Tibial nerve (tissue), 4 donors: ENCODE measurements around the gene JAM2. TPM values are rescaled to one million over a fixed set of nuclear protein-coding genes. Genes with fewer than 3 reads are reported as not detected.

Experiments
- DNase-seq, 2 donors: peaks; one replicate each; pipeline ENCODE4 v3.0.0-alpha.2; 2019; ENCODE audit warnings: low spot score in 2 of 2
- H3K27ac ChIP-seq, 4 donors: fragments of 200-600 bp; sonication (generic) in 3 of 4; one replicate each; pipeline ENCODE4 v1.5.1; 2017 to 2019; ENCODE audit warnings: mild to moderate bottlenecking in 1 of 4
- H3K27me3 ChIP-seq, 2 donors: fragments of 200-600 bp; sonication (generic) in 1 of 2; one replicate each; pipeline versions ENCODE4 v1.5.1 to v1.6.0; 2017 to 2019
- H3K36me3 ChIP-seq, 3 donors: fragments of 200-600 bp; sonication (generic); one replicate each; pipeline ENCODE4 v1.5.1; 2018 to 2019
- H3K4me1 ChIP-seq, 4 donors: fragments of 200-600 bp; sonication (generic) in 3 of 4; one replicate each; pipeline ENCODE4 v1.5.1; 2017 to 2019
- H3K4me3 ChIP-seq, 4 donors: fragments of 200-600 bp; sonication (generic) in 3 of 4; one replicate each; pipeline ENCODE4 v1.5.1; 2017 to 2019; ENCODE audit warnings: mild to moderate bottlenecking in 1 of 4, moderate library complexity in 1 of 4
- H3K9me3 ChIP-seq, 4 donors: fragments of 200-600 bp; sonication (generic) in 3 of 4; one replicate each; pipeline ENCODE4 v1.5.1; 2017 to 2019
- EP300 ChIP-seq, 2 donors: sonication (generic); formaldehyde crosslinking; IDR thresholded peaks; one replicate each; pipeline ENCODE4 v1.6.1; 2017; ENCODE audit warnings: antibody characterized with exemption in 2 of 2, mild to moderate bottlenecking in 1 of 2
- POLR2A ChIP-seq, 2 donors: fragments of 450-650 bp; IDR thresholded peaks; one replicate each; pipeline ENCODE4 v1.6.1; 2017; ENCODE audit warnings: antibody characterized with exemption in 2 of 2, mild to moderate bottlenecking in 2 of 2, moderate library complexity in 2 of 2
- WGBS, 2 donors: methylation state at CpG; one replicate each; pipeline ENCODE4 v1.1.5; 2018; 5-methylcytosine and 5-hydroxymethylcytosine counted together
- total RNA-seq, 4 donors: library from RNA; depleted of rRNA; stranded (reverse); fragments of >200 nt; gene quantifications; one replicate each; pipeline ENCODE4 v1.1.0, GENCODE V29; 2016
- TF ChIP-seq, protein P1 (sequence below), 5 experiments: fragments of 200-600 bp in 3 of 5; fragments of 450-650 bp in 2 of 5; sonication (generic) in 3 of 5; IDR thresholded peaks; one replicate each; pipeline ENCODE4 v1.5.1; 2016 to 2019; ENCODE audit warnings: antibody characterized with exemption in 5 of 5, mild to moderate bottlenecking in 3 of 5, moderate library complexity in 2 of 5

Gene JAM2
- total RNA-seq, 4 donors from 2014 or later, result 20.4 to 43.5 (median 35.2) TPM

- peak overlapping the region; percentile 68 to 89 (median 75) for H3K4me3 ChIP-seq
- peak overlapping the region; percentile 82 to 95 (median 83) for H3K27ac ChIP-seq
- no peaks in the 10 kb centered on the region for H3K9me3 ChIP-seq
- TF ChIP-seq POLR2A (IDR thresholded peaks at IDR 0.05) (peak in 1 of 2 donors; percentile 22), EP300 (IDR thresholded peaks at IDR 0.05) (no peak)
- TF ChIP-seq, protein P1, sequence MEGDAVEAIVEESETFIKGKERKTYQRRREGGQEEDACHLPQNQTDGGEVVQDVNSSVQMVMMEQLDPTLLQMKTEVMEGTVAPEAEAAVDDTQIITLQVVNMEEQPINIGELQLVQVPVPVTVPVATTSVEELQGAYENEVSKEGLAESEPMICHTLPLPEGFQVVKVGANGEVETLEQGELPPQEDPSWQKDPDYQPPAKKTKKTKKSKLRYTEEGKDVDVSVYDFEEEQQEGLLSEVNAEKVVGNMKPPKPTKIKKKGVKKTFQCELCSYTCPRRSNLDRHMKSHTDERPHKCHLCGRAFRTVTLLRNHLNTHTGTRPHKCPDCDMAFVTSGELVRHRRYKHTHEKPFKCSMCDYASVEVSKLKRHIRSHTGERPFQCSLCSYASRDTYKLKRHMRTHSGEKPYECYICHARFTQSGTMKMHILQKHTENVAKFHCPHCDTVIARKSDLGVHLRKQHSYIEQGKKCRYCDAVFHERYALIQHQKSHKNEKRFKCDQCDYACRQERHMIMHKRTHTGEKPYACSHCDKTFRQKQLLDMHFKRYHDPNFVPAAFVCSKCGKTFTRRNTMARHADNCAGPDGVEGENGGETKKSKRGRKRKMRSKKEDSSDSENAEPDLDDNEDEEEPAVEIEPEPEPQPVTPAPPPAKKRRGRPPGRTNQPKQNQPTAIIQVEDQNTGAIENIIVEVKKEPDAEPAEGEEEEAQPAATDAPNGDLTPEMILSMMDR (IDR thresholded peaks at IDR 0.05), result peak in 4 of 5 experiments; percentile 22 to 57 (median 32)
- WGBS, 2 donors, result 1% methylated on average over 17 to 21 of the region's 40 CpGs
- peaks cover 0 to 3% of the 10 kb centered on the region in 2 donors for H3K27me3 ChIP-seq
- no peaks in the 10 kb centered on the region for H3K36me3 ChIP-seq
- DNase-seq, result peak; percentile 22 to 39
- peaks cover 0 to 21% (median 0%) of the 10 kb centered on the region in 4 donors for H3K4me1 ChIP-seq
These were observed 618 bp downstream of the JAM2 start for GRCh38 chr21:25639551-25640201.

DNA sequence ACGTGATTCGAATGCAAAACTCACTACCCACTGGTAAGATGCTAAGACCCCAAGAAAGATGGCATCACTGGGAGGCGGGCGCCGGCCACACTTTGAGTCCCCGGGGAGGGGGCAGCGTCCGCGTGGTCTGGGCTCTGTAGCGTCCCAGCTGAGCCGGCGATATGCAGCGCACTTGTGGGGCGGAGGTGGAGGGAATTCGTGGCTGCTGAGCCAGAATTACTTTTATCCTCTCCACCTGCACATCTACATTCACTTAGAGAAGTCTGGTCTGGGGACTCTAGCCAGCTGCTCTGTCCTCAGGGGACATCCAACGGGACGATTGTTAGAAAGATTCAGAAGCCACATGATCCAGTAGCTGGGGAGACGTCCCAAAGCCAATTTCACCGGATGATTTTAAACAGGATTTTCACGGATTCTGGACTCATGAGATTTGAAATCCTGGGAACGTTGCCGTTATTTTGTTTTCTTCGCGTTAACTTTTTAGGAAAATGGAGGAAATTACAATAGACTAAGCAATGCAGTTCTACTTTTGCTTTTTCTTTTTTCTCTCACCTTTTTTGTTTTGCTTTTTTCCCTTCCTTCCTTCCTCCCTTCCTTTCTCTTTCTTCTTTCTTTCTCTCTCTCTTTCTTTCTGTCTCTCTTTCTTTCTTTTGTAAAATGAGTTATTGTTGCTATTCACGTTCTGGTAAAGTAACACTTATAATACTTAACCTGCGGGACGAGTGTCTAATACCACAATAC is 1.3 kb downstream of the JAM2 start:
- TF ChIP-seq EP300 (IDR thresholded peaks at IDR 0.05) (peak in 1 of 2 donors; percentile 5), POLR2A (IDR thresholded peaks at IDR 0.05) (no peak)
- peak overlapping the region; percentile 68 to 89 (median 75) for H3K4me3 ChIP-seq
- peaks cover 0 to 3% of the 10 kb centered on the region in 2 donors for H3K27me3 ChIP-seq
- no peaks in the 10 kb centered on the region for H3K36me3 ChIP-seq
- DNase-seq, result peak; percentile 21 to 25
- peaks cover 0 to 21% (median 0%) of the 10 kb centered on the region in 4 donors for H3K4me1 ChIP-seq
- H3K9me3 ChIP-seq, result no peaks in the 10 kb centered on the region
- peak overlapping the region; percentile 82 to 95 (median 83) for H3K27ac ChIP-seq
- WGBS, 2 donors, result 3 to 4% methylated on average over 27 of the region's 27 CpGs

GRCh38 chr21:25640943-25641292 is 1.9 kb downstream of the JAM2 start:
- H3K27me3 ChIP-seq, result peaks cover 0 to 3% of the 10 kb centered on the region in 2 donors
- H3K4me1 ChIP-seq, result peaks cover 0 to 23% (median 0%) of the 10 kb centered on the region in 4 donors
- DNase-seq, result no peak
- peak overlapping the region in 2 of 4 donors; percentile 83 to 95 for H3K27ac ChIP-seq
- H3K36me3 ChIP-seq, result no peaks in the 10 kb centered on the region
- 29 to 40% methylated on average over 5 of the region's 5 CpGs for WGBS, 2 donors
- peak overlapping the region in 3 of 4 donors; percentile 74 to 89 (median 76) for H3K4me3 ChIP-seq
- TF ChIP-seq, protein P1 (IDR thresholded peaks at IDR 0.05), result no peak
- TF ChIP-seq EP300 (IDR thresholded peaks at IDR 0.05) (no peak), POLR2A (IDR thresholded peaks at IDR 0.05) (no peak)
- H3K9me3 ChIP-seq, result no peaks in the 10 kb centered on the region

DNA sequence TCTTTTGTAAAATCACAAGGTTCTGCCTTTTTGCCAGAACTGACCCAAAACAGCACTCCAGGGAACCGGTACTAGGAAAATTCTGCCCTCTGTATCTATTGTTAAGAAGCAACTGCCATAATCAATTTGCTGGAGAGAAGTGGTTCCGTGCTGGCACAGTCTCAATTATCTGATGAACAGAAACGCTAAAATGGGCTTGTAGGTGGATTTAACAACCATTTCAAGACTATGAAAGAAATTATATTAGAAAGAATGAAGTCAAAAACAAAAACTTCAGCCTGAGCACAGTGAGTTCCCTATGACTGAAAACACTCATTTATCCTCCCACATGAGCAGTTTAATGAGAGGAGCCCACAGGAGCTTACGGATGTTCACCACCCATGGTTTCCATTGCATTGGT is 4.4 kb downstream of the JAM2 start:
- DNase-seq, result no peak
- Histone ChIP-seq H3K4me3 (no peak overlapping the region), H3K4me1 (peaks cover 0 to 19% (median 0%) of the 10 kb centered on the region in 4 donors), H3K9me3 (no peaks in the 10 kb centered on the region), H3K27ac (peak overlapping the region in 2 of 4 donors; percentile 6 to 12), H3K36me3 (no peaks in the 10 kb centered on the region), H3K27me3 (no peaks in the 10 kb centered on the region)
- TF ChIP-seq EP300 (IDR thresholded peaks at IDR 0.05) (no peak), POLR2A (IDR thresholded peaks at IDR 0.05) (no peak)
- TF ChIP-seq, protein P1 (IDR thresholded peaks at IDR 0.05), result no peak
- whole genome bisulfite sequencing, 2 donors, result 65 to 73% methylated on average over 4 of the region's 4 CpGs

DNA sequence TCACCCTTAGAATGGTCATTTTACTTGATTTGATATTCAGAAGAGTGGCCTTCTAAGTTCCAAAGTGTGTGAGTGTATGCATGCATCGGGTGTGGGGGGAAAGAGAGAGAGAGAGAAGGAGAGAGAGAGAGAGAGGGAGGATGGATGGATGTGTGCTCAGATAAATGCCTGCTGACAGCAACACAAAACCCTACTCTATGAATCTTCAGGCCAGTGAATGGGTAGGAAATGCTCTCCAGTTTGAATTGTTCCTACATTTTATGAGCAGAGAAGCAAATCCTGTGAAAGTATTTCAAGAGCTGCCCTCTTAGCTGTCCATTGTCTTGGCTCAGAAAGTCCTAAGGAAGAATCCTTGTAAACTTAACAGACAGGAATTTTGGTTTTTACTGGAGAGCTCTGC is 7.4 kb downstream of the JAM2 start:
- DNase-seq, result no peak
- Histone ChIP-seq H3K27me3 (no peaks in the 10 kb centered on the region), H3K27ac (peak overlapping the region in 1 of 4 donors; percentile 38), H3K4me3 (no peak overlapping the region), H3K4me1 (peaks cover 0 to 5% (median 0%) of the 10 kb centered on the region in 4 donors), H3K9me3 (no peaks in the 10 kb centered on the region), H3K36me3 (no peaks in the 10 kb centered on the region)
- TF ChIP-seq POLR2A (IDR thresholded peaks at IDR 0.05), result no peak
- TF ChIP-seq, protein P1 (IDR thresholded peaks at IDR 0.05), result no peak
- TF ChIP-seq EP300 (IDR thresholded peaks at IDR 0.05), result no peak
- 35 to 41% methylated on average over 1 of the region's 1 CpG for WGBS, 2 donors
